Psoas muscle (tissue), 8 donors: Measurements from ENCODE around the gene HSD17B12. TPM values are rescaled to one million over a fixed set of nuclear protein-coding genes. Genes with fewer than 3 reads are reported as not detected.
A peak's percentile ranks its signal among the peaks of the same experiment; 100 is the strongest.

Source experiments
- ATAC-seq, 4 donors: fragments of 200-7000 bp; cut with Tn5 transposase; one replicate each; pipeline ENCODE4 v1.9.1; 2020; ENCODE audit warnings: moderate library complexity in 3 of 4, mild to moderate bottlenecking in 2 of 4
- DNase-seq, 2 donors: peaks; one replicate each; pipeline ENCODE4 v3.0.0-alpha.2; 2020
- H3K27ac ChIP-seq: fragments of 200-600 bp; one replicate; pipeline ENCODE4 v1.8.0; 2022
- H3K27me3 ChIP-seq, 3 donors: fragments of 200-600 bp in 1 of 3; one replicate each; pipeline versions ENCODE4 v1.6.1 to v1.8.0; 2013 to 2022; ENCODE audit warnings: low read length in 2 of 3, mild to moderate bottlenecking in 2 of 3, moderate library complexity in 1 of 3; ENCODE audit not compliant: insufficient read depth in 3 of 3
- H3K36me3 ChIP-seq, 2 donors: fragments of 200-600 bp in 1 of 2; one replicate each; pipeline versions ENCODE4 v1.6.1 to v1.8.0; 2013 to 2022; ENCODE audit warnings: low read depth in 1 of 2, mild to moderate bottlenecking in 1 of 2, moderate library complexity in 1 of 2; ENCODE audit not compliant: insufficient read depth in 1 of 2
- H3K4me1 ChIP-seq: fragments of 200-600 bp; one replicate; pipeline ENCODE4 v1.8.0; 2022
- H3K4me3 ChIP-seq: fragments of 200-600 bp; one replicate; pipeline ENCODE4 v1.8.0; 2022; ENCODE audit warnings: mild to moderate bottlenecking
- H3K9me3 ChIP-seq: fragments of 200-600 bp; one replicate; pipeline ENCODE4 v1.8.0; 2022
- CTCF ChIP-seq: fragments of 200-600 bp; IDR thresholded peaks from one replicate; pipeline ENCODE4 v1.8.0; 2022; ENCODE audit warnings: antibody characterized with exemption
- WGBS, 3 donors: extraction: QIAGEN DNeasy Blood & Tissue Kit; methylation state at CpG; one replicate each; pipeline versions ENCODE4 v1.1.6 to v1.1.7; 2013; 5-methylcytosine and 5-hydroxymethylcytosine counted together
- intact Hi-C, 2 donors: fragments of 100-400 bp; cut with DNase I; formaldehyde crosslinking; loops; one replicate each; pipeline versions ENCODE4 v1.11.0 to v1.14.2; 2022
- polyA plus RNA-seq, 3 donors: library from polyadenylated mRNA; stranded (reverse); fragments of 200-250 nt; gene quantifications; one replicate each; pipeline ENCODE4 v1.2.3, GENCODE V29; 2013
- total RNA-seq, 4 donors: library from RNA; stranded (reverse); fragmentation: NEBNext Ultra II Directional in 2 of 4; extraction: Animal tissue kit (Norgen Biotek cat#: 25700) in 2 of 4; gene quantifications; one replicate each; pipeline versions ENCODE4 v1.2.1 to v1.2.4, GENCODE V29; 2021 to 2023
- donor health status: healthy with polysubstance abuse.
- donor health status: DM: no; HTN: no; CAD: no; lungs with moderate emphysema.
- donor health status: Bipolar disorder and iron deficiency.
- donor health status: healthy.
- donor health status: DM: yes; HTN: yes; CAD: no.
- donor health status: DM: no; HTN: no; CAD: no.
- donor health status: DM: no; HTN: no; CAD: no.
- donor health status: DM: yes; HTN: yes; CAD: no.

HSD17B12 gene
- total and polyA plus RNA-seq, 7 donors, result 29.2 to 82.0 (median 45.0) TPM

GRCh38 chr11:43779306-43779705 lies 98.8 kb downstream of the HSD17B12 start:
- ATAC-seq, result peak; percentile 30 to 71 (median 64)
- TF ChIP-seq CTCF, result no peak
- intact Hi-C loops, result no loop called here

GRCh38 chr11:43784301-43784700 lies 103.8 kb downstream of the HSD17B12 start:
- 94 to 100% (median 96%) methylated on average over 1 of the region's 1 CpG for WGBS, 3 donors
- Histone ChIP-seq H3K4me1 (peaks cover under 1% of the 10 kb centered on the region), H3K9me3 (peaks cover 2% of the 10 kb centered on the region), H3K36me3 (no peaks in the 10 kb centered on the region), H3K27ac (no peak overlapping the region), H3K4me3 (no peak overlapping the region), H3K27me3 (no peaks in the 10 kb centered on the region)
- TF ChIP-seq CTCF, result no peak
- intact Hi-C loops, result no loop called here
- DNase-seq (no peak), ATAC-seq (no peak)

More at GRCh38 chr11:43779306-43779705, 98.8 kb downstream of the HSD17B12 start:
- no peak for DNase-seq
- H3K27ac ChIP-seq, result no peak overlapping the region
- H3K4me3 ChIP-seq, result no peak overlapping the region
- no peaks in the 10 kb centered on the region for H3K27me3 ChIP-seq
- 58 to 76% (median 72%) methylated on average over 2 of the region's 2 CpGs for WGBS, 3 donors
- H3K9me3 ChIP-seq, result no peaks in the 10 kb centered on the region
- H3K36me3 ChIP-seq, result no peaks in the 10 kb centered on the region
- peaks cover 3% of the 10 kb centered on the region for H3K4me1 ChIP-seq

GRCh38 chr11:43784866-43785265 lies 104.3 kb downstream of the HSD17B12 start:
- DNase-seq (no peak), ATAC-seq (no peak)
- Histone ChIP-seq H3K9me3 (peaks cover 2% of the 10 kb centered on the region), H3K36me3 (no peaks in the 10 kb centered on the region), H3K27me3 (no peaks in the 10 kb centered on the region), H3K27ac (no peak overlapping the region), H3K4me1 (peaks cover 3% of the 10 kb centered on the region), H3K4me3 (no peak overlapping the region)
- intact Hi-C loops, result no loop called here
- no peak for TF ChIP-seq CTCF
- 94 to 98% (median 96%) methylated on average over 2 of the region's 2 CpGs for WGBS, 3 donors

GRCh38 chr11:43785318-43785717 lies 104.8 kb downstream of the HSD17B12 start:
- WGBS, 3 donors, result 95 to 100% (median 97%) methylated on average over 2 of the region's 2 CpGs
- no peak for ATAC-seq
- intact Hi-C loops, result no loop called here
- H3K9me3 ChIP-seq, result peaks cover 2% of the 10 kb centered on the region
- no peak for DNase-seq
- no peak overlapping the region for H3K27ac ChIP-seq
- no peaks in the 10 kb centered on the region for H3K27me3 ChIP-seq
- H3K36me3 ChIP-seq, result no peaks in the 10 kb centered on the region
- H3K4me1 ChIP-seq, result peaks cover 7% of the 10 kb centered on the region
- H3K4me3 ChIP-seq, result no peak overlapping the region
- no peak for TF ChIP-seq CTCF

GRCh38 chr11:43786016-43786415 lies 105.5 kb downstream of the HSD17B12 start:
- Histone ChIP-seq H3K27ac (no peak overlapping the region), H3K36me3 (no peaks in the 10 kb centered on the region), H3K27me3 (no peaks in the 10 kb centered on the region), H3K4me1 (peaks cover 9% of the 10 kb centered on the region), H3K9me3 (peaks cover 2% of the 10 kb centered on the region), H3K4me3 (no peak overlapping the region)
- 57 to 63% (median 58%) methylated on average over 3 of the region's 3 CpGs for WGBS, 3 donors
- ATAC-seq, result no peak
- no peak for TF ChIP-seq CTCF
- DNase-seq, result no peak
- intact Hi-C loops, result no loop called here
